CD14-positive monocyte (primary cell): Measurements from ENCODE around the gene RABAC1. TPM values are rescaled to one million over a fixed set of nuclear protein-coding genes. Genes with fewer than 3 reads are reported as not detected.

ENCODE experiments used
- DNase-seq, 3 donors: peaks; one replicate each; pipeline ENCODE4 v3.0.0-alpha.2; 2011 to 2022
- H2AFZ ChIP-seq: 2 replicates; pipeline ENCODE4 v1.6.0; 2012; ENCODE audit warnings: mild to moderate bottlenecking, low read depth, low read length, inconsistent platforms; ENCODE audit not compliant: insufficient read depth, poor library complexity, severe bottlenecking
- H3K27ac ChIP-seq, 2 donors: 1 replicate in 1 of 2; 2 replicates in 1 of 2; pipeline ENCODE4 v1.5.1; 2012 to 2013; ENCODE audit warnings: low read length in 2 of 2, control low read depth in 1 of 2, inconsistent platforms in 1 of 2, low read depth in 1 of 2, mild to moderate bottlenecking in 1 of 2
- H3K27me3 ChIP-seq, 2 donors: one replicate each; pipeline versions ENCODE4 v1.6.0 to v1.6.1; 2011 to 2013; ENCODE audit warnings: low read length in 2 of 2; ENCODE audit not compliant: control insufficient read depth in 2 of 2, insufficient read depth in 2 of 2
- H3K36me3 ChIP-seq, 2 donors: replicated peaks in 1 of 2; 1 replicate in 1 of 2; 2 replicates in 1 of 2; pipeline versions ENCODE4 v1.5.1 to v1.6.1; 2012 to 2013; ENCODE audit warnings: low read length in 2 of 2, control low read depth in 1 of 2, inconsistent platforms in 1 of 2, mild to moderate bottlenecking in 1 of 2; ENCODE audit not compliant: insufficient read depth in 2 of 2, control insufficient read depth in 1 of 2
- H3K4me1 ChIP-seq, 2 donors: 1 replicate in 1 of 2; 2 replicates in 1 of 2; pipeline versions ENCODE4 v1.5.1 to v1.6.1; 2012 to 2013; ENCODE audit warnings: low read length in 2 of 2, control low read depth in 1 of 2, inconsistent platforms in 1 of 2, mild to moderate bottlenecking in 1 of 2, moderate library complexity in 1 of 2; ENCODE audit not compliant: insufficient read depth in 2 of 2, control insufficient read depth in 1 of 2
- H3K4me2 ChIP-seq: replicated peaks from 2 replicates; pipeline ENCODE3; 2012; ENCODE audit warnings: low read length, moderate library complexity, mild to moderate bottlenecking; ENCODE audit not compliant: poor library complexity, severe bottlenecking; ENCODE audit errors: extremely low read depth
- H3K4me3 ChIP-seq, 3 experiments: fragments of 200-600 bp in 1 of 3; sonication (generic) in 1 of 3; replicated peaks in 1 of 3; 1 replicate in 2 of 3; 2 replicates in 1 of 3; pipeline ENCODE4 v1.5.1; 2011 to 2013; ENCODE audit warnings: low read length in 3 of 3, mild to moderate bottlenecking in 3 of 3, control low read depth in 2 of 3, low read depth in 2 of 3, inconsistent platforms in 1 of 3, moderate library complexity in 1 of 3
- H3K79me2 ChIP-seq: 2 replicates; pipeline ENCODE4 v1.6.0; 2012; ENCODE audit warnings: mild to moderate bottlenecking, control low read depth, inconsistent platforms, low read length, moderate library complexity; ENCODE audit not compliant: insufficient read depth
- H3K9ac ChIP-seq: 2 replicates; pipeline ENCODE4 v1.6.0; 2017; ENCODE audit warnings: low read length, mild to moderate bottlenecking; ENCODE audit not compliant: insufficient read depth, poor library complexity, severe bottlenecking
- H3K9me3 ChIP-seq, 2 donors: replicated peaks in 1 of 2; 1 replicate in 1 of 2; 2 replicates in 1 of 2; pipeline versions ENCODE4 v1.5.1 to v1.6.1; 2012 to 2013; ENCODE audit warnings: low read length in 2 of 2, control low read depth in 1 of 2; ENCODE audit not compliant: control insufficient read depth in 1 of 2, insufficient read depth in 1 of 2
- H4K20me1 ChIP-seq: 2 replicates; pipeline ENCODE4 v1.6.0; 2012; ENCODE audit warnings: mild to moderate bottlenecking, low read length, control low read depth, moderate library complexity; ENCODE audit not compliant: insufficient read depth
- H3K27ac Mint-ChIP-seq, 7 donors: one replicate each; pipeline ENCODE4 v1.8.0; 2020; ENCODE audit warnings: mild to moderate bottlenecking in 7 of 7, mixed read lengths in 7 of 7, moderate library complexity in 6 of 7, inconsistent platforms in 2 of 7
- H3K27me3 Mint-ChIP-seq, 3 donors: one replicate each; pipeline ENCODE4 v1.8.0; 2021 to 2022; ENCODE audit warnings: low read depth in 3 of 3, mild to moderate bottlenecking in 3 of 3, mixed read lengths in 3 of 3, moderate library complexity in 3 of 3, inconsistent platforms in 1 of 3
- H3K36me3 Mint-ChIP-seq, 2 donors: one replicate each; pipeline ENCODE4 v1.8.0; 2020; ENCODE audit warnings: mixed read lengths in 2 of 2, inconsistent platforms in 1 of 2, mild to moderate bottlenecking in 1 of 2
- H3K4me1 Mint-ChIP-seq: one replicate; pipeline ENCODE4 v1.8.0; 2020; ENCODE audit warnings: mild to moderate bottlenecking, mixed read lengths
- H3K4me3 Mint-ChIP-seq, 2 donors: one replicate each; pipeline ENCODE4 v1.8.0; 2020; ENCODE audit warnings: mild to moderate bottlenecking in 2 of 2, mixed read lengths in 2 of 2, moderate library complexity in 1 of 2
- H3K9me3 Mint-ChIP-seq, 7 donors: one replicate each; pipeline ENCODE4 v1.8.0; 2020 to 2022; ENCODE audit warnings: mixed read lengths in 7 of 7, mild to moderate bottlenecking in 6 of 7, moderate library complexity in 6 of 7, inconsistent platforms in 2 of 7
- WGBS: methylation state at CpG from one replicate; pipeline ENCODE4 v1.1.5; 2013; ENCODE audit warnings: missing lambda C conversion rate; ENCODE audit not compliant: insufficient coverage; 5-methylcytosine and 5-hydroxymethylcytosine counted together
- intact Hi-C, 2 donors: fragments of 100-400 bp; cut with micrococcal nuclease; formaldehyde crosslinking; loops; one replicate each; pipeline versions ENCODE4 v1.15.0 to v1.15.1; 2023
- polyA plus RNA-seq, 3 donors: library from polyadenylated mRNA; depleted of rRNA in 1 of 3; unstranded in 2 of 3; stranded (reverse) in 1 of 3; fragments of 300-500 nt in 2 of 3; fragments of >200 nt in 1 of 3; fragmentation: Illumina TruSeq in 2 of 3; gene quantifications; 1 replicate in 2 of 3; 2 replicates in 1 of 3; pipeline ENCODE4 v1.2.3, GENCODE V29; 2012 to 2021
- TF ChIP-seq, protein P1 (sequence below): fragments of 200-600 bp; IDR thresholded peaks from one replicate; pipeline ENCODE4 v1.8.0; 2022; ENCODE audit warnings: antibody characterized with exemption, mild to moderate bottlenecking

RABAC1 gene
- polyA plus RNA-seq, 3 donors: 126 to 234 (median 202) TPM

DNA sequence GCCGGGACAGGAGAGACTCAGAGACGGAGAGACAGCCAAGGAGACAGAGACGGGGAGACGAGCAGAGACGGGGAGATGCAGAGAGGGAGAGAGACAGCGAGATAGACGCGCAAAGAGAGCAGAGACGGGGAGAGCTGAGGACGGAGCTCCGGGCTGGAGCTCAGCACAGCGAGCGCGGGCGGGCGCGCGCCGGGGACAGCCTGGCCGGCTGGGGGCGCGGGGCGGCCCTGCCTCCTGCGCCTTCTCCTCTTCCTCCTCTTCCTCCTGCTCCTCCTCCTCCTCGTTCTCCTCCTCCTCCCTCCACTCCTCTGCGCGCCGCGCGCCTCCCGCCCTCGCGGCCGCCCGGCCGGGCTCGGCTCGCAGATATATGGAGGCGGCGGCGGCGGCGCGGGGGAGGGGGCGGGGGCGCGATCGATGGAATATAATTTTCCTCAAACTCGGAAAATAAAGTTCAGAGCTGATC lies 30.9 kb downstream of the RABAC1 start, which contains the start of gene ERFL:
Gene ERFL, minus strand, starts transcription at position 229 of the 463 bp plus-strand sequence. CDS start 15,530 bp downstream, outside the sequence.
- TF ChIP-seq, protein P1, sequence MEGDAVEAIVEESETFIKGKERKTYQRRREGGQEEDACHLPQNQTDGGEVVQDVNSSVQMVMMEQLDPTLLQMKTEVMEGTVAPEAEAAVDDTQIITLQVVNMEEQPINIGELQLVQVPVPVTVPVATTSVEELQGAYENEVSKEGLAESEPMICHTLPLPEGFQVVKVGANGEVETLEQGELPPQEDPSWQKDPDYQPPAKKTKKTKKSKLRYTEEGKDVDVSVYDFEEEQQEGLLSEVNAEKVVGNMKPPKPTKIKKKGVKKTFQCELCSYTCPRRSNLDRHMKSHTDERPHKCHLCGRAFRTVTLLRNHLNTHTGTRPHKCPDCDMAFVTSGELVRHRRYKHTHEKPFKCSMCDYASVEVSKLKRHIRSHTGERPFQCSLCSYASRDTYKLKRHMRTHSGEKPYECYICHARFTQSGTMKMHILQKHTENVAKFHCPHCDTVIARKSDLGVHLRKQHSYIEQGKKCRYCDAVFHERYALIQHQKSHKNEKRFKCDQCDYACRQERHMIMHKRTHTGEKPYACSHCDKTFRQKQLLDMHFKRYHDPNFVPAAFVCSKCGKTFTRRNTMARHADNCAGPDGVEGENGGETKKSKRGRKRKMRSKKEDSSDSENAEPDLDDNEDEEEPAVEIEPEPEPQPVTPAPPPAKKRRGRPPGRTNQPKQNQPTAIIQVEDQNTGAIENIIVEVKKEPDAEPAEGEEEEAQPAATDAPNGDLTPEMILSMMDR: no peak
- peaks cover 0 to 24% of the 10 kb centered on the region in 2 donors for H3K9me3 ChIP-seq
- peaks cover 0 to 48% (median 48%) of the 10 kb centered on the region in 3 donors for H3K27me3 Mint-ChIP-seq
- no peak within 1 kb of the TSS for H3K27ac Mint-ChIP-seq
- H3K4me3 ChIP-seq: peak within 1 kb of the TSS in 1 of 3 experiments; percentile 69
- H3K27me3 ChIP-seq: peaks cover 41 to 83% of the 10 kb centered on the region in 2 donors
- no peak within 1 kb of the TSS for H3K27ac ChIP-seq
- H3K9ac ChIP-seq: no peak within 1 kb of the TSS
- peak within 1 kb of the TSS; percentile 68 for H3K4me2 ChIP-seq
- peaks cover 13% of the 10 kb centered on the region for H3K4me1 Mint-ChIP-seq
- no peaks in the 10 kb centered on the region for H3K79me2 ChIP-seq
- H4K20me1 ChIP-seq: no peaks in the 10 kb centered on the region
- H3K9me3 Mint-ChIP-seq: peaks cover 0 to 16% (median 2%) of the 10 kb centered on the region in 7 donors
- no peak for DNase-seq
- H3K36me3 ChIP-seq: no peaks in the 10 kb centered on the region
- H2AFZ ChIP-seq: peak within 1 kb of the TSS; percentile 69
- under 1% methylated on average over 38 of the region's 49 CpGs for WGBS
- H3K4me3 Mint-ChIP-seq: peak within 1 kb of the TSS; percentile 66 to 94
- H3K36me3 Mint-ChIP-seq: peaks cover 0 to 9% of the 10 kb centered on the region in 2 donors
- intact Hi-C loops: no loop called here
- peaks cover 4 to 15% of the 10 kb centered on the region in 2 donors for H3K4me1 ChIP-seq

DNA sequence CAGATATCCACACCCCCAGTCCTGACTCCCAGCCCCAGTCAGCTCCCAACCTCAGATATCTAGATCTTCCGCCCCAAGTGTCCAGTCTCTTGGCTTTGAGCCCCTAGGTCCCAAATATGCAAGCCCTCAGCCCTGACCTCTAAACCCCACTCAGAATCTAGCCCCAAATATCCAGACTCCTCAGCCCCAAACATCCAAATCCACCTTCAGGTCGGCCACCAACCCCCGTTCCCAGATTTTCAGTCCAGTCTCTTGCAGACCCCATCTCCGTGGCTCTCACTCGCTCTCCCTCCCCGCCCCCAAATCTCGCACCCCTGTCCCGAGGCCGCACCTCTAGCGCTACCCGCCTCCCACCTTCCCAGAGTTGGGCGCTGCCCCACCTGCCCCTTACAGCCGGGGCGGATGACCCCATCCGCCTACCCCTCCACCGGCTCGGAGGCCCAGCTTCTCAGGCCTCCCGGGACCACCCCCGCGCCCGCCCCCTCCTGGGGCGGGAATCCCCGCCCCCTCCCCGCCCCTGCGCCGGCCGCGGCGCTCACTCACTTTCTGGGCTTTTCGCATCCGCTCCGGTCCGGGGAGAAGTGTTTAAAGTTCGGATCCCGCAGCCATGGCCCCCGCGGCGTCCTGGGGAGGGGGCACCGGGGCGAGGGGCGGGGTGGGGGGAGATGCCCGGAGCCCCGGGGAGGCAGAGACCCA lies 31.5 kb downstream of the RABAC1 start:
- H3K79me2 ChIP-seq: no peaks in the 10 kb centered on the region
- H3K27me3 ChIP-seq: peaks cover 47 to 89% of the 10 kb centered on the region in 2 donors
- H3K4me1 ChIP-seq: peaks cover 4 to 15% of the 10 kb centered on the region in 2 donors
- Mint-ChIP-seq H3K9me3 (peaks cover 0 to 16% (median 2%) of the 10 kb centered on the region in 7 donors), H3K27ac (no peak overlapping the region), H3K36me3 (peaks cover 0 to 12% of the 10 kb centered on the region in 2 donors), H3K4me1 (peaks cover 13% of the 10 kb centered on the region), H3K4me3 (peak overlapping the region; percentile 66 to 94), H3K27me3 (peaks cover 0 to 50% (median 49%) of the 10 kb centered on the region in 3 donors)
- intact Hi-C loops: no loop called here
- H3K4me2 ChIP-seq: peak overlapping the region; percentile 68
- H3K9me3 ChIP-seq: peaks cover 0 to 24% of the 10 kb centered on the region in 2 donors
- H3K27ac ChIP-seq: no peak overlapping the region
- 12% methylated on average over 21 of the region's 43 CpGs for WGBS
- H3K36me3 ChIP-seq: no peaks in the 10 kb centered on the region
- TF ChIP-seq, protein P1: no peak
- H3K4me3 ChIP-seq: peak overlapping the region in 1 of 3 experiments; percentile 69
- H3K9ac ChIP-seq: no peak overlapping the region
- no peak for DNase-seq
- H4K20me1 ChIP-seq: no peaks in the 10 kb centered on the region
- peak overlapping the region; percentile 69 for H2AFZ ChIP-seq
